Endothelial cell of umbilical vein (primary cell): ENCODE measurements around the gene CRACR2A. TPM values are rescaled to one million over a fixed set of nuclear protein-coding genes. Genes with fewer than 3 reads are reported as not detected.

ENCODE experiments used
- BruUV-seq: library from RNA; stranded (reverse); fragments of 400-500 nt; replicated peaks from 2 replicates; lab custom pipeline; 2021; lab: Mats Ljungman, UMichigan
- CTCF ChIA-PET: fragments of 300-600, 350-600 bp; sonication (Branson Sonifier 250); formaldehyde crosslinking; loops from one replicate; lab custom pipeline; 2021; ENCODE audit warnings: antibody characterized with exemption, inconsistent platforms; lab: Charles Lee
- POLR2A ChIA-PET: fragments of 300-600, 350-600 bp; sonication (Branson Sonifier 250); formaldehyde crosslinking; loops from one replicate; lab custom pipeline; 2021; ENCODE audit warnings: antibody characterized with exemption, inconsistent platforms; lab: Charles Lee
- DNase-seq: peaks from one replicate; pipeline ENCODE4 v3.0.0-alpha.2; 2011; ENCODE audit warnings: low read depth, low spot score
- FAIRE-seq: peaks from 2 replicates; lab custom pipeline; 2011; peaks lifted over from hg19 to GRCh38; lab: Jason Lieb, UNC
- H2AFZ ChIP-seq: 2 replicates; pipeline ENCODE4 v1.6.0; 2012; ENCODE audit warnings: low read depth, low read length, control low read depth, inconsistent platforms
- H3K27ac ChIP-seq: 2 replicates; pipeline ENCODE4 v1.5.1; 2011; ENCODE audit warnings: low read depth, mild to moderate bottlenecking, control low read depth, low read length, moderate library complexity; ENCODE audit not compliant: insufficient read depth
- H3K27me3 ChIP-seq, 2 experiments: 2 replicates each; pipeline versions ENCODE4 v1.6.0 to v1.6.1; 2011; ENCODE audit warnings: low read length in 2 of 2, mixed read lengths in 1 of 2; ENCODE audit not compliant: control insufficient read depth in 2 of 2, insufficient read depth in 2 of 2
- H3K36me3 ChIP-seq, 2 experiments: 2 replicates in 1 of 2; 3 replicates in 1 of 2; pipeline ENCODE4 v1.5.1; 2011; ENCODE audit warnings: low read length in 2 of 2, mild to moderate bottlenecking in 1 of 2, moderate library complexity in 1 of 2; ENCODE audit not compliant: control insufficient read depth in 2 of 2, insufficient read depth in 2 of 2; ENCODE audit errors: extremely low read depth in 1 of 2
- H3K4me1 ChIP-seq: 3 replicates; pipeline ENCODE4 v1.5.1; 2011; ENCODE audit warnings: mild to moderate bottlenecking, low read length; ENCODE audit not compliant: control insufficient read depth, insufficient read depth; ENCODE audit errors: extremely low read depth
- H3K4me2 ChIP-seq: 2 replicates; pipeline ENCODE4 v1.6.1; 2011; ENCODE audit warnings: low read length, control low read depth, mixed read lengths; ENCODE audit not compliant: insufficient read depth
- H3K4me3 ChIP-seq, 3 experiments: fragments of 200-600 bp in 1 of 3; sonication (generic), shearing (Covaris generic) in 1 of 3; replicated peaks in 1 of 3; 2 replicates each; pipeline ENCODE4 v1.5.1; 2011 to 2016; ENCODE audit warnings: control low read depth in 3 of 3, low read length in 3 of 3, mild to moderate bottlenecking in 2 of 3, inconsistent platforms in 1 of 3, low read depth in 1 of 3, moderate library complexity in 1 of 3; ENCODE audit not compliant: insufficient read depth in 1 of 3
- H3K79me2 ChIP-seq: 2 replicates; pipeline ENCODE4 v1.6.0; 2012; ENCODE audit warnings: low read length, inconsistent platforms; ENCODE audit not compliant: control insufficient read depth, insufficient read depth
- H3K9ac ChIP-seq: replicated peaks from 2 replicates; pipeline ENCODE3; 2011; ENCODE audit warnings: low read length, control low read depth; ENCODE audit not compliant: insufficient read depth; ENCODE audit errors: extremely low read depth
- H3K9me1 ChIP-seq: replicated peaks from 3 replicates; pipeline ENCODE4 v1.6.0; 2011; ENCODE audit warnings: mild to moderate bottlenecking, low read length; ENCODE audit not compliant: control insufficient read depth, insufficient read depth; ENCODE audit errors: extremely low read depth
- H3K9me3 ChIP-seq: replicated peaks from 2 replicates; pipeline ENCODE4 v1.5.1; 2012; ENCODE audit warnings: low read length, inconsistent platforms; ENCODE audit not compliant: control insufficient read depth, insufficient read depth
- H4K20me1 ChIP-seq: replicated peaks from 2 replicates; pipeline ENCODE3; 2011; ENCODE audit warnings: mild to moderate bottlenecking, low read length; ENCODE audit not compliant: control insufficient read depth, insufficient read depth; ENCODE audit errors: extremely low read depth
- EZH2 ChIP-seq: IDR thresholded peaks from 2 replicates; pipeline ENCODE4 v1.6.1; 2012; ENCODE audit warnings: borderline replicate concordance, low read depth, mild to moderate bottlenecking, moderate library complexity, low read length, inconsistent platforms; ENCODE audit not compliant: severe bottlenecking
- FOS ChIP-seq: IDR thresholded peaks from 2 replicates; pipeline ENCODE4 v1.6.1; 2011; ENCODE audit warnings: mild to moderate bottlenecking, low read length, moderate library complexity, borderline replicate concordance; ENCODE audit not compliant: insufficient read depth
- GATA2 ChIP-seq: IDR thresholded peaks from 2 replicates; pipeline ENCODE4 v1.7.0; 2011; ENCODE audit warnings: low read depth, mild to moderate bottlenecking, moderate library complexity, mixed read lengths, low read length; ENCODE audit not compliant: insufficient read length, insufficient read depth
- JUN ChIP-seq: IDR thresholded peaks from 2 replicates; pipeline ENCODE4 v1.6.1; 2011; ENCODE audit warnings: borderline replicate concordance, low read depth; ENCODE audit not compliant: insufficient read length, insufficient read depth
- MYC ChIP-seq: IDR thresholded peaks from one replicate; pipeline ENCODE4 v1.6.1; 2011; ENCODE audit warnings: mild to moderate bottlenecking, low read depth, low read length
- POLR2A ChIP-seq: IDR thresholded peaks from 2 replicates; pipeline ENCODE4 v1.6.1; 2012; ENCODE audit warnings: low read depth, mild to moderate bottlenecking, control low read depth, low read length
- POLR2AphosphoS5 ChIP-seq: IDR thresholded peaks from 2 replicates; pipeline ENCODE4 v1.6.1; 2012; ENCODE audit warnings: low read depth, mild to moderate bottlenecking, control low read depth, low read length, moderate library complexity; ENCODE audit not compliant: insufficient read depth
- dilution Hi-C: fragments of 300-500 bp; cut with MboI; formaldehyde crosslinking; loops from one replicate; pipeline ENCODE4 v1.15.0; 2019; ENCODE audit warnings: low sequenced_read_pairs; ENCODE audit not compliant: extremely low pct_ligation_motif_present
- intact Hi-C: fragments of 100-400 bp; cut with micrococcal nuclease; formaldehyde crosslinking; loops from one replicate; pipeline ENCODE4 v1.10.0; 2022
- polyA plus RNA-seq, 4 experiments: library from polyadenylated mRNA; depleted of rRNA in 3 of 4; stranded (reverse) in 3 of 4; unstranded in 1 of 4; fragments of >200 nt; gene quantifications; 2 replicates each; pipeline versions ENCODE4 v1.2.1 to v1.2.3, GENCODE V29; 2011 to 2012; ENCODE audit warnings: missing spikeins in 1 of 4
- total RNA-seq: library from RNA; stranded (reverse); gene quantifications from 2 replicates; pipeline ENCODE4 v1.2.3, GENCODE V29; 2021
- TF ChIP-seq, protein P1 (sequence below), 2 donors: IDR thresholded peaks; 1 replicate in 1 of 2; 2 replicates in 1 of 2; pipeline ENCODE4 v1.5.1; 2011; ENCODE audit warnings: low read length in 2 of 2, mild to moderate bottlenecking in 2 of 2, moderate library complexity in 2 of 2, control low read depth in 1 of 2, inconsistent platforms in 1 of 2, low read depth in 1 of 2; ENCODE audit not compliant: insufficient read depth in 1 of 2; ENCODE audit errors: extremely low read depth in 1 of 2
- TF ChIP-seq, protein P2 (sequence below): IDR thresholded peaks from 2 replicates; pipeline ENCODE4 v1.6.1; 2011; ENCODE audit not compliant: insufficient read depth, insufficient read length

The CRACR2A gene
- total and polyA plus RNA-seq, 2 donors (not counting 3 experiments of a cell fraction or from before 2014, with no cell fraction given) = 4.4 to 15.9 TPM

DNA sequence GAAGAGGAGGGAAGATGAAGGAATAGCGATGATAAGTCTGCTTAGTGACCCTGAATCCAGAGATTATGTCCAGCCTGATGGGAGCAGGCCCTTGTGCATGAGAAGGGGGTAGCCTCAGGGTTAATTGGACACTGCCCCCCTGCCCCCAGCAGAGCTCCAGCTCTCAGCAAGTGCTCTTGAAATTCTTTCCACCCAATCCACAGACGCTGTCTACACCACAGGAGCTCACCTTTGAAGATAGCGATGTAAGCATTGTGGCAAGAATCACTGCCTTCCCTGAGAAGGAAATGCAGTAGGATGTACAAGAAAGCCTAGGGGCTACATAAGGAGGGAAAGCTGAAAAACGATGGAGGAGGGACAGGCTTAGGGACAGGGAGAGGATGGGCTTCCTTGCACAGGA lies 39.4 kb downstream of the CRACR2A start:
- Histone ChIP-seq H3K27me3 (no peaks in the 10 kb centered on the region), H3K4me1 (no peaks in the 10 kb centered on the region), H3K36me3 (no peaks in the 10 kb centered on the region), H3K9ac (no peak overlapping the region), H3K4me2 (no peak overlapping the region), H4K20me1 (no peaks in the 10 kb centered on the region), H3K9me1 (no peaks in the 10 kb centered on the region), H2AFZ (no peak overlapping the region), H3K27ac (no peak overlapping the region), H3K9me3 (no peaks in the 10 kb centered on the region), H3K4me3 (no peak overlapping the region), H3K79me2 (no peaks in the 10 kb centered on the region)
- dilution Hi-C loops (no loop called here), intact Hi-C loops (no loop called here)
- TF ChIP-seq, protein P1, sequence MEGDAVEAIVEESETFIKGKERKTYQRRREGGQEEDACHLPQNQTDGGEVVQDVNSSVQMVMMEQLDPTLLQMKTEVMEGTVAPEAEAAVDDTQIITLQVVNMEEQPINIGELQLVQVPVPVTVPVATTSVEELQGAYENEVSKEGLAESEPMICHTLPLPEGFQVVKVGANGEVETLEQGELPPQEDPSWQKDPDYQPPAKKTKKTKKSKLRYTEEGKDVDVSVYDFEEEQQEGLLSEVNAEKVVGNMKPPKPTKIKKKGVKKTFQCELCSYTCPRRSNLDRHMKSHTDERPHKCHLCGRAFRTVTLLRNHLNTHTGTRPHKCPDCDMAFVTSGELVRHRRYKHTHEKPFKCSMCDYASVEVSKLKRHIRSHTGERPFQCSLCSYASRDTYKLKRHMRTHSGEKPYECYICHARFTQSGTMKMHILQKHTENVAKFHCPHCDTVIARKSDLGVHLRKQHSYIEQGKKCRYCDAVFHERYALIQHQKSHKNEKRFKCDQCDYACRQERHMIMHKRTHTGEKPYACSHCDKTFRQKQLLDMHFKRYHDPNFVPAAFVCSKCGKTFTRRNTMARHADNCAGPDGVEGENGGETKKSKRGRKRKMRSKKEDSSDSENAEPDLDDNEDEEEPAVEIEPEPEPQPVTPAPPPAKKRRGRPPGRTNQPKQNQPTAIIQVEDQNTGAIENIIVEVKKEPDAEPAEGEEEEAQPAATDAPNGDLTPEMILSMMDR (IDR thresholded peaks at IDR 0.05; ENCODE audit: extremely low read depth in 1 of 2, insufficient read depth in 1 of 2, low read depth in 1 of 2, low read length in 2 of 2) = no peak
- TF ChIP-seq POLR2A (no peak), MYC (no peak), GATA2 (no peak), EZH2 (no peak), POLR2AphosphoS5 (no peak), JUN (no peak), FOS (no peak)
- TF ChIP-seq, protein P2, sequence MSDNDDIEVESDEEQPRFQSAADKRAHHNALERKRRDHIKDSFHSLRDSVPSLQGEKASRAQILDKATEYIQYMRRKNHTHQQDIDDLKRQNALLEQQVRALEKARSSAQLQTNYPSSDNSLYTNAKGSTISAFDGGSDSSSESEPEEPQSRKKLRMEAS = no peak
- ChIA-PET POLR2A (no interaction called here), CTCF (interaction anchor here (1.0 to 1.1 kb wide), 2 partner anchors 9 to 32 kb away, joined by 3 read pairs; no protein-coding TSS in a partner anchor)
- BruUV-seq = no TSS peak
- no peak for FAIRE-seq
- DNase-seq = no peak
